GM19238 (cell line): ENCODE data around the gene SOX6.

ENCODE experiments used
- DNase-seq: peaks from one replicate; pipeline ENCODE4 v3.0.0; 2011; ENCODE audit warnings: low spot score; ENCODE audit not compliant: insufficient read length

Gene SOX6

DNA sequence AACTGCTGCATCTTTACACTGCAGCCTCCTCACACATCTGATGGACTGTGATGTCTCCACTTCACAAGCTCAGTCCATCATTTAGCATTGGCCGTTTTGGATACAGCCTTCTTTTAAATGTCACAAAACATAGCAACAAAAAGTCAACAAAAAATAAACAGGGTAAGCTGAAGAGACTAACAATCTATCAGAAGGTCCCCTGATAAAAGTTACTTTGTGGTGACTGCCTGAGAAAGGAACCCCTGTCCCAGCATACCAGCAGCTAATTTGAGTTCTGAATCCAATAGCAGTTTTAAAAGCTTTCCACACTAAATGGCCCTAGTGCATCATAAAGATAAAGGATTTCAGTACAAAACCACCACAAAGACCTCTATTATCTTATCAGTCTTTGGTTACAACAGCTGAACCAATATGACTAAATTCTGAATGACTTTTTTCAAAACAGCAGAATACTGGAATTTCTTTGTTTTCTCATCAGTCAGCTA is 162.4 kb downstream of the SOX6 start:
- no peak for DNase-seq

DNA sequence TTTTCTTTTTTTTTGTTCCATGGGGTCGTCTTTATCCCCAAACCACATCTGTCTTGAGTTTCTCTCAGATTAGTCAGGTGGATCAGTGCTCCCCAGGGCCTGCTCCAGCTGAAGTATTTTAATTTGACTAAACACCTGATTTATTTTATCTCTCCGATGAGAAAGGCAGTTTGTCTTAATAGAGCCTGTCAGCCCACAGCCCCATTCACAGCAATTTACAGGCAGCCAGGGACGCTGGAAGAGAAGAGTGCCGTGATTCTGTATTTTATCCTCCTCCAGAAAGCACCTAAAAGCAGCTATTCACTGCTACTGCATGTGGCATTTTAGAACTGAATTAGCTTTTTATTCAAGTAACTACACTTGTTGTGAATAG is 164.5 kb downstream of the SOX6 start:
- no peak for DNase-seq

DNA sequence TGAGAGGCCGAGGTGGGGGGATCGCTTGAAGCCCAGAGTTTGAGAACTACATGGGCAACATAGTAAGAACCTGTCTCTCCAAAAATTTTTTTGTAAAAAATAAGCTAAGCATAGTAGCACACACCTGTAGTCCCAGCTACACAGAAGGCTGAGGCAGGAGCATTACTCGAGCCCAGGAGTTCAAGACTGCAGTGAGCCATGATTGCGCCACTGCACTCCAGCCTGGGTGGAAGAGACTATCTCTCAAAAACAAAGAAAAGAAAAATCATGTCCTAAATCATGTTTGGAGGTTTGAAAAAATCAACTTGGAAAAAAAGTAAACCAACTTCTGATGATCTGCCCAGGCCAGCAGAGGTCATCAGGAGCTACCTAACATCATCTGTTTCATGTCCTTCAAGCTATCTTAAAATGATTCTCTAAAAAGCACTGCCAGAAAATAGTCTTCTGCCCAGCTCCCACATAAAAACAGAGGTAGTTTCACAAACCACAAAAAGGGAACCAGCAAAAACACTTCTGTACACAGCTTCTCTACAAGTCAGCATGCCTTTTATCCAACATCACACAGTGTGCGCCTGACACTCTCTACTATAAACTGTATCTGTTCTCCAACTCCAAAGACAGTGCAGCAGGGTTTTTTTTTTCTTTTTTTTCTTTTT is 165.0 kb downstream of the SOX6 start:
- DNase-seq = no peak

DNA sequence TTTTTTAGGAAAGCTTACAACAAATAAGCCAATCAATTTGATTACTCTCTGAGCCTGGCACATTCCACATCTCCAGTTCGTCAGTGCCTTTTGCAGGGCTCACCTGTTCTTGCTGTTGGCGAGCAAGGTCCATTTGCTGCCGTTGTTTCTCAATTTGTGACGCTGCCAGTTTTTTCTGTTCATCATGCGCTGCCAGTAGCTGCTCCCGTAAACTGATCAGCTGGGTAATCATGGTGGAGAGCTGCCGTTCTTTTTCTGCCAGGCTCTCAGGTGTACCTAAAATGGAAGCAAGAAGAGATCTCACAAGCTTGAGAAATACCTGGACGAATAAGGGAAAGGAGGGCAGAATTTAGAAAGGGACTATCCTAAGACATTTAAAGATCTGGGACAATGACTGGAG is 169.7 kb downstream of the SOX6 start:
- no peak for DNase-seq

DNA sequence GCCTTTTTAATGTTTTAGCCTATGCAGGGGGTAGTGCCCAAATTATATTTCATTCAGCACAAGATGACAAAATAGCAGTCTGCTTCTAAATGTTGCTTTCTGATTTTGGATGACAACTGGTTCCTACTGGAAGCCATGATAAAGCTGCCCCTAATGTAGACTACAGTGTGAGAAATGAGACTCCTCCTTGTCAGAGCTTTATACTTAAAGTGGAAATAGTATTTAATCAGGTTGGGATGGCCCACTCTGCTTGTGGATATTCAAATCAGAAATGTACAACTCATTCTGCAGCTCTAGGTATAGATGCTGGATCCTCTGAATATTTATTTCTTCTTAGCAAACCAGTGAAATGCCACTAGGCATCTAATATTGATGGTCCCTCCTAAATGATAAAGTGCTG is 171.3 kb downstream of the SOX6 start:
- DNase-seq = no peak

DNA sequence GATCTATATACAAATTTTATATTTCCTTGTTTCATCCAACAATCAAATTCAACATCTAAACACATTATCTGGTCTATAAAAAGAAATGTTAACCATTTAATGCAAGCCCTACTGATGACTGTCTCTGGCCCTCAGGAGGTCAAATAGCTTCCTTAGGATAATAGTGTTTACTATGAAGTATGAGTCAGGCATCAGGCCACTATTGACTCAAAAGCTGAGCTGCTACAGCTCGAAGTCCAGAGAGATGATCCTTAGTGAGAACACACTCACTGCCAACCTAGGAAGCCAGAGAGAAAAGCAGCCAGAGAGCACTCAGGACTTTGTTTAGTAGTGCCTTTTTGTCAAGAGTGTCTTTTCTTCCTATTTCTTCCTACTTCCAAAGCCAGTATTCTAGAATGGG is 171.8 kb downstream of the SOX6 start:
- no peak for DNase-seq

DNA sequence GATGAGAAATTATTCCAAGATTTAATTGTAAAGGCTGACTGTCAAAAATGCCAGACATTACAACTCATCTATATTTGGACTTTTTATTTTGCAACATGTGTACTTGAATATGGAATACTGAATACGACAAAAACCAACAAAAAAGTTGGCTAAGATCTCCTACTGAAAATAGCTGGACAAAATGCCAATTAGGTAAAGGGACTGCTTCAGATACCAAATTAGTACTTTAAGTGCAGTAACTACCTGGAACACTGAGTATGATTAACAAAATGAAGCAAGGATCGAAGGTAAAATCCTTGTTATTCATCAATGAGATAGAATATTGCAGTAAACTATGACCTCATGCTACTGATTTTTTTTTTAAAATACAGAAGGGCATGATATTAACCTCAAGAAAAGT is 173.8 kb downstream of the SOX6 start:
- no peak for DNase-seq

DNA sequence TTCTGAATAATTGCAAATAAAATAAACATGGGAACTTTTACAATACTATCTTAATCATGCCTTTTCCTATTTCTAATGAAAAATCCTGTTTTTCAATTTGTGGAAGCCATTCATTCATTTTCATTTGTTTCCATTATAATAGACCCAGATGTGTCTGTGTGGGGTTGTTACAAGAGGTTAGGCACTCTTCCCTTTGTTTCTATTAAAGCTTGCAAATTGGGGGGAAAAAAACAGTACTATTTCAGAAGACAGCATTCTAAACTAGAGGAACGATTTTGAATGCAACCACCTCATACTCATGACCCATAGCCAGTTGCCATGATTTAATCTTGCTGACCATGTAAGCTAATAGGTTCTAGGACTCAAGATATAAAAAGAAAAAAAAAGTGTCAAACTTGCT is 175.5 kb downstream of the SOX6 start:
- DNase-seq = no peak

DNA sequence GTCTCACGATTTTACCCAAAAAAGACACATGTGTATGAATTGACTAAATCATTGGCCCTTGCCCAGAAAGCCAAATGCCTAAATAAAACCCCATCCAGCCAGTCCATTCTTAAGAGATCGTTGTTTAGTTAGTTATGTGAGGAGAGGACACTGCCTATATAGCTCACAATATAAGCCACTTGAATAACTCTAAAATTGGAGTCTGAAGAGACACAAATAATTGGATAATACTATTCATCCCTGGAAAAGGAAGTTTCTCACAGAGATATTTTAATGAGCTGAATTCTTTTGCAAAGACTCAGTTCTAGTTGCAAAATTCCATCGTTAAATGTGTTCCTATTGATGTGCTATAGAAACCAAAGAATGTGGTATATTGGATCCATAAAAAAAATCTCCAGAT is 176.7 kb downstream of the SOX6 start:
- DNase-seq = no peak

DNA sequence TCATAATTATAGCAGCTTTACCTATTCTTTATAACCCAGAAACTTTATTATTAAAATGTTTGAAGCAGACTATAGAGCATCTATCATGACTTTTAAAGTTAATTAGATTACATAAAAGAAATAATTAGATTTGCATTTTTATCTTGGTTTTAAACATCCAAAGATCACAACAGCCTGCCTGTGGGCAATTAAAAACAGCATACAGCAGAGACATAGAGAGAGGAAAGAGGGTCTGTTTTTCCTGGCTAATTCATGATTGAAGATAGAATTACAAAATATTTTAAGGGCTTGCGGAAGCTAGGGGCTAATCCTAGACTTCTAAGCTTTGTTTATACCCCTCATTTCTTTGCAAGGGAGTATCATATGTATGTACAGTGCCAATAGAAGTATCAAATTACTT is 178.1 kb downstream of the SOX6 start:
- DNase-seq = no peak

DNA sequence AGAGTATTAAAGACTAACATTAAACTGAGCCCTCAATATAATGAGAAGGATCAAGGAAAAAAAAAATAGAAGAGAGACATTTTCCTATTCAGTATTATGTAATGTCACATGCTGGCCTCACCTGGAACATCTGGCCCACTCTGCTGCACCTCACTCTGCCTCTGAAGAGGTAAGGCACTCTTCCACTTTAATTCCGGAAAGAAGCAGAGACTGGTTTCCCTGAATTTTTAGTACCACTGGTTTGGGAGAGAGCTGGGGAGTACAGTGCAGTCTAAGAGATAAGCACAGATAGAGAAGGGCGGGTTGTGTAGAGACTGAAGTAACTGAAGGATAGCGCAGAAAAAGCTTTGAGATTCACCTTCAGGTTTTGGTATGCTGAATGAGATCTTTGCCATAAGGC is 178.7 kb downstream of the SOX6 start:
- DNase-seq = no peak

DNA sequence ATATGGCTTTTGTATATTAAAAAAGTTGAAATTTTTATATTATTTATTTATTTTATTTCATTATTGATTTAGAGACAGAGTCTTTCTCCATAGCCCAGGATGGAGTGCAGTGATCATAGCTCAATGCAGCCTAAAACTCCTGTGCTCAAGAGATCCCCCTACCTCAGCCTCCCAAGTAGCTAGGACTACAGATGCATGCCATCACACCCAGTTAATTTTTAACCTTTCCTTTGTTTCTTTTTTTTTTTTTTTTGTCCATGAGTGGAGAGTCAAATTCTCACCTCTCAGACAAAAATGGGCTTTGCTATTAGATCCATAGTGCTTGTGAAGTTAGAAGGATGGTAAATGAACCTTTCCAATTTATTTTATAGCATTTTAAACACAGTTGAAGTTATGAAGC is 182.5 kb downstream of the SOX6 start:
- no peak for DNase-seq

DNA sequence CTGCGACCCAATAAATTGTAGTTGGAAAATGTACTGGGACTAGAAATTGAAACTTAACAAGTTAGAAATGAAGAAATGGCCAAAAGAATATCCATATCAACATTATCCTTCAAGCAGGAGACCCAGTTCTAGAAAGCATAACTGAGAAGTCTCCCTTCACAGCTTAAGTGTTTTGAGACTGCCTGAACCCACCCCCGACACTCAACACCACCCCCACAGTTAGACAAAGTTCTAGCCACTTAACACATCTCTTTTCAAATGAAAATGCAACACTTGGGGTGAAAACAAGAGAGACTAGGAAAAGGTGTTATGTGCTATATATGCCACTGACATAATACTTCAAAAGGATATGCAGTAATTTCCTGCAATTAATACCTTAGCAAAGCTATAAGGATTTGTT is 184.5 kb downstream of the SOX6 start:
- DNase-seq = no peak

DNA sequence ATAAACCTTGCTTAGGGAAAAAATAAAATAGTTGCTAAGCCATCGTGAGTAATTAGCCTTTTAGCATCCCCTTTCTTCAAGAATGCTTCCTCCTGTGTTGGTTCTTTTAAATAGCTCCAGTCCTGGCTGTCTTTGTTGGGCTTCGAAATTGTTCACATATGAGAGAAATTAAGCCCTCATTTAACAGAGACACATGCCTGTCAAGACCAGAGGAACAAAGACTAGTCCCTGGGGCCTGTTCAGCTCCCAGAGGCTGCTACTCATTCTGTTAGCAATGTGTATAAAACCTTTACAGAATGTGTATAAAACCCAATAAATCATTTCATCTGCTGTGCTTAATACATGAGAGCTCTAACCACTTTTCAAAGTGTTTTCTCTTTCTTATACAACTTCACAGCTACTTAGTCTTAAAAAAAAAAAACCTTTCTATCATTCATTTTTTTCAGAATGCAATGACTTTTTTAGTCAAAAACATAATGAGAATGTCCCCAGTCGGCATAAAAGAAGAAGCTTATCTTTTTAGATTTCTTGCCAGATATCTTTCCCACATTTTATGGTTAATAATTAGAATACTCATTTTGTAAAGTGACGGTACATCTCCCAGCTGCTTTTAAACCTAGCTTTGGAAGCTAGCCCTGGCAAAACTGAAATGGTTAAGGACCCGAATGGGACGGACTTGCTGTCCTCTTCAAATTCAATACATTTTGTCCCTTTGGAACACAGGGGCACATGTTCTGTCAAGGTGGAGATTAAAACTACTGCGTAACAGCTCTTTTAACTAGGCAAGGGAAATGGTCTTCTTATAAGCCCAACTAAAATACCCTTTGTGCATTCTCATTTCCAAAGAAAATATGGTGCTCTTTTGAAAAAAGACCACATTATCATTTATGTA is 186.1 kb downstream of the SOX6 start:
- DNase-seq = no peak

DNA sequence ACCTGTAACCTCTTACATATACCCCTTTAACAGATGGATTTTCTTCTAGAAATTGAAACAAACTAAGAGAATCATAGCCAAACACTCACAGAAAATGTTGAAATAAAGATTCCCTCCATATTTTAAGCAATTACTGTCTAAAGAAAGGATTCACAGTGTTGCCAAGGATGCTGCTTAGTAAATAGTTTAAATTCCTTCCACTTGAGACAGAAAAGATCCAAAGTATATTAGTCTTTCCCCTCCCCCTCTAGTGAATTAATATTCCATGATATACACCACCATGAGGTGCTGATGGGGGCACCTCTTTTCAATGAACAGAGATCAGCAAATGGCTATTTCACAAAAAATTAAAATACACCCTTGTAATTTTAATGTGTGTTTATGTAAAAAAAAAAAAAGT is 186.8 kb downstream of the SOX6 start:
- no peak for DNase-seq

DNA sequence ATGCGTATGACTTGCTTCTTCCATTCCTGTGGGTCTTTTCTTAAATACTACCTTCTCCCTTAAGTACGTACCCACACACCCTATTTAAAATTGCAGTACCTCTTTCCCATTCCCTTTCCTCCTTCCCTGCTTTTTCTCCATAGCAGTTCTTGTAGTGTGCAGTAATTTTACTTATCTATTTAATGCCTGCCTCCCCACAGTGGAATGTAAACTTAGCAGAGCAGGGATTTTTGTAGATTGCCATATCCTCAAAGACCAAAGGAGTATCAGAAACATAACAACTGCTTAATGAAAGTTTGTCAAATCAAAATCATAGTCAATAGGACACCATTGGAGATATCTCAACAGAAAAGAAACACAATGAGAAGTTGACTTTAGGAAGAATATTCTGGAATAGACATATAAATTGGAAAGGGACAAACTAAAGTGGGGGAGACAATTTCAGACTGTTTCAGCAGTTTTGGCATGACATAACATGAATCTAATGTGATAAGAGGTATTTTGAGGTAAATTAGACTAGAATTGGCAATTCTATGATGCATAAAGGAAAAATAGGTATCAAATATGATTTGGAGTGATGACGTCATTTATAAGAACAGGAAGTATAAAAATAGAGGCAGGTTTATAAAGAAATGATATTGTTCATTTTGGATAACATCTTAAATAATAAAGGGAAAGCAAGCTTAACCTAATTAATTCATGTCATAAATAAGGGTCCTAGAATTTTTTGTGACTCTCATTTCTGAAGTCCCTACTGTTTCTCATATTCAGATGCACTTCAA is 188.4 kb downstream of the SOX6 start:
- no peak for DNase-seq

DNA sequence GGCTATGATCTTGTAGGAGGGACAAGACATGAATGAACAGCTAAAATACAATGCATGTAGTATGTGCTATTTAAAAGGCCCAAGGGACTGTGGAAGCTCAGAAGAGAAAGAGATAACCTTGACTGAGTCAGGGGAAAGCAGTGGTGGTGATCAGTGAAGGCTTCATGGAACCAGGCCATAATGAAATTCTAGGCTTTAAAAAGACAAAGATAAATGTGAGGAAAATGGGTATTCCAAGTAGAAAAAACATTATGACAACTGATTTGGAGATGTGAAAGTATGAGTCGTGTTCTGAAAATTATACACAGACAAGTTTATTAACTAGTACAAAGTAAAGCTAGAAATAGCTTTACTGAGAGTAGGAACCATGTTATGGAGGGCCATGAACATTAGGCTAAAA is 189.8 kb downstream of the SOX6 start:
- DNase-seq = no peak

DNA sequence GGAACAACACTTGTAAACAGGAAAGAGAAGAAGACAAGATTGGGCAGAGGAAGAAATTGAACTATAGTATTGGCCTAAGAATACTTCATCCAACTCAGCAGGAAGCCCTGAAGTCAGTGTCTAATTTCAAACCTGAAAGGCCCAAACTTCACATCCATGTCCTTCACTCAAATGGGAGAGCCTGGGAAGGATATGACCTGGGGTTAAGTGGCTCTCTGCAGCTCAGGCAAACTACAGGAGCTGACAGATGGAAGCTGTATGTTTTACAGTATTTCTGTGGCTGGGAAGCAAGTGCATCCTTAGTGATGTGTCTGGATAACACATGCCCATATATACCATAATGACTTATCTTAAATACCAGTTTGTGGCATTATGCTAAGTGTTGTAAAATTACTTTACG is 196.2 kb downstream of the SOX6 start:
- no peak for DNase-seq

DNA sequence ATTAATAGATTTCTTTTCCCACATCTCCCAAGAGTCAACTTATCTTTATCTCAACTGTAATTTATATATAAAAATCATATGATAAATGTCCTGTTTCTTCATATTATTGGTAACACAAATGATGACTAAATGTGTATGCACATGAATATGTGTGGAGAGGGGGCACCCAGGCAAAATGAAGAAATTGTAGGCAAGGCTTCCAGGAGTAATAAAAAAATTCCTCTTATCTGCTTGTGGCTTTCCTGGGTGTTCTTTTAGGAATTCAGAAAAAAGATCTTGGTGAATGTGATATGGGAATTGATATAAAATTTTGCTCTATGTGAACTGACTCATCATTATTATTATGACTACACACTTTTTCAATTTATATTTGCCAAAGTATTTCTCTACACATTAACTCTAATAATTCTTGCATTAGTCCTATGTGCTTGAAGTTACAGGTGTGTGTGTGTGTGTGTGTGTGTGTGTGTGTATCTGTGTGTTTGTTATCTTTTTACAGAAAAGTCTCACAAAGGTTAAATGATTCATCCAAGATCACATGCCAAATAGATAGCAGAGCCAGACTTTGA is 197.8 kb downstream of the SOX6 start:
- no peak for DNase-seq

DNA sequence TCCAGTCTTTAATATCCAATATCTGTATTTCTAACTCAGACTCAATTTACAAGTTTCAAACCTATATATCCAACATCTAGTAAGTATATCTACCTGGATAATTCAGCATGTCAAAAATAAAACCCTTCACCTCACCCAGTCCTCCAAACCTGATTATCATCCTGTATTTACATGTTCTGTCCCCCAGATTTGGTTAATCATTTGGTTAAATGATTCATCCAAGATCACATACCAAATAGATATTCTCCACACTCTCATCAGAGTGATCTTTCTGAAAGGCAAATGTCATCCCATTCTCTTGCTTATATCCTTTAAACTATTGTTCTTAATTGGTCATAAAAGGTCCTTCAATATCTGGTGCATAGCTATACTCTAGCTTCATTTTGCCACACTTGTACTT is 199.0 kb downstream of the SOX6 start:
- DNase-seq = no peak

DNA sequence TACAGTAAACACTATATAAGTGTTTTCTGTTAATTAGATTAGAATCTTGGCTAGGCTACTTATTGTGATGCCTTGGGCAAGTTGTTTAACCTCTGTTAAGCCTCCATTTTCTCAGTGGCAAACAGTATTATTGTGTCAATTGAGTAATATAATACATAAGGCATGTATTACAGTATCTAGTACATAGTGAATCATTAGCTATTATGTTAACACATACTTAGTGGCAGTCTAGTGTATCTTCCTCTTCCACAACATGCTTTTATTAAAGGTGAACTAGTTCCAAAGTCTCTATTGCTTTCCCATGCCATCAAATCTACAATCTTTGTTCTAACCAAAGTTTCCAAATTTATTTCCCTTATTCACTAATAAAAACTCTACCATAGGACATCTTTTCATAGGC is 200.9 kb downstream of the SOX6 start:
- DNase-seq = no peak
